Mesendoderm (in vitro differentiated cells): ENCODE measurements around the gene EEF1G.
"Not testable (repeated sequence)": the region's sequence is repeated elsewhere in the genome, so short reads cannot be mapped to it uniquely, and the experiment has no call there.

ENCODE experiments used
- DNase-seq: peaks from one replicate; pipeline ENCODE4 v3.0.0; 2013
- H2AK5ac ChIP-seq: 2 replicates; pipeline ENCODE4 v1.6.1; 2013; ENCODE audit warnings: low read length, inconsistent platforms
- H2BK120ac ChIP-seq: 2 replicates; pipeline ENCODE4 v1.6.1; 2013; ENCODE audit warnings: low read depth, mild to moderate bottlenecking, low read length, moderate library complexity, mixed read lengths
- H2BK15ac ChIP-seq: replicated peaks from 2 replicates; pipeline ENCODE4 v1.6.1; 2013; ENCODE audit warnings: low read depth, mild to moderate bottlenecking, moderate library complexity
- H2BK5ac ChIP-seq: 2 replicates; pipeline ENCODE4 v1.6.1; 2013; ENCODE audit warnings: low read length, inconsistent platforms
- H3K18ac ChIP-seq: 2 replicates; pipeline ENCODE4 v1.6.1; 2013; ENCODE audit warnings: mild to moderate bottlenecking, low read length, mixed read lengths
- H3K23ac ChIP-seq: one replicate; pipeline ENCODE4 v1.6.1; 2013; ENCODE audit warnings: low read length
- H3K27ac ChIP-seq: 2 replicates; pipeline ENCODE4 v1.5.1; 2013; ENCODE audit warnings: low read depth, mild to moderate bottlenecking, inconsistent platforms, low read length, moderate library complexity
- H3K27me3 ChIP-seq: 2 replicates; pipeline ENCODE4 v1.6.1; 2013; ENCODE audit warnings: low read length, control low read depth, mild to moderate bottlenecking, inconsistent platforms; ENCODE audit not compliant: insufficient read depth, poor library complexity
- H3K36me3 ChIP-seq: 2 replicates; pipeline ENCODE4 v1.6.1; 2013; ENCODE audit warnings: low read length, inconsistent platforms; ENCODE audit not compliant: control insufficient read depth, insufficient read depth
- H3K4ac ChIP-seq: one replicate; pipeline ENCODE4 v1.6.1; 2013; ENCODE audit warnings: low read depth, mild to moderate bottlenecking, low read length, moderate library complexity
- H3K4me1 ChIP-seq: 2 replicates; pipeline ENCODE4 v1.6.1; 2013; ENCODE audit warnings: low read depth, low read length, inconsistent platforms; ENCODE audit not compliant: control insufficient read depth
- H3K4me2 ChIP-seq: 2 replicates; pipeline ENCODE4 v1.6.1; 2013; ENCODE audit warnings: low read length
- H3K4me3 ChIP-seq: 2 replicates; pipeline ENCODE4 v1.5.1; 2013; ENCODE audit warnings: mild to moderate bottlenecking, low read length
- H3K56ac ChIP-seq: one replicate; pipeline ENCODE4 v1.6.1; 2013; ENCODE audit warnings: low read length
- H3K79me1 ChIP-seq: 2 replicates; pipeline ENCODE4 v1.6.1; 2013; ENCODE audit warnings: low read length, inconsistent platforms
- H3K79me2 ChIP-seq: 2 replicates; pipeline ENCODE4 v1.6.1; 2013; ENCODE audit warnings: mild to moderate bottlenecking, low read length; ENCODE audit not compliant: control insufficient read depth, insufficient read depth
- H3K9ac ChIP-seq: 2 replicates; pipeline ENCODE4 v1.6.1; 2013; ENCODE audit warnings: low read length, inconsistent platforms
- H4K5ac ChIP-seq: one replicate; pipeline ENCODE4 v1.6.1; 2013; ENCODE audit warnings: low read length
- H4K8ac ChIP-seq: one replicate; pipeline ENCODE4 v1.6.1; 2013; ENCODE audit warnings: low read depth, mild to moderate bottlenecking, control low read depth, low read length, moderate library complexity
- WGBS: extraction: QIAGEN DNeasy Blood & Tissue Kit; methylation state at CpG from one replicate; pipeline ENCODE4 v1.1.7; 2013; ENCODE audit warnings: low lambda C conversion rate, missing lambda C conversion rate; ENCODE audit not compliant: insufficient coverage; ENCODE audit errors: extremely low coverage; 5-methylcytosine and 5-hydroxymethylcytosine counted together

Gene EEF1G

DNA sequence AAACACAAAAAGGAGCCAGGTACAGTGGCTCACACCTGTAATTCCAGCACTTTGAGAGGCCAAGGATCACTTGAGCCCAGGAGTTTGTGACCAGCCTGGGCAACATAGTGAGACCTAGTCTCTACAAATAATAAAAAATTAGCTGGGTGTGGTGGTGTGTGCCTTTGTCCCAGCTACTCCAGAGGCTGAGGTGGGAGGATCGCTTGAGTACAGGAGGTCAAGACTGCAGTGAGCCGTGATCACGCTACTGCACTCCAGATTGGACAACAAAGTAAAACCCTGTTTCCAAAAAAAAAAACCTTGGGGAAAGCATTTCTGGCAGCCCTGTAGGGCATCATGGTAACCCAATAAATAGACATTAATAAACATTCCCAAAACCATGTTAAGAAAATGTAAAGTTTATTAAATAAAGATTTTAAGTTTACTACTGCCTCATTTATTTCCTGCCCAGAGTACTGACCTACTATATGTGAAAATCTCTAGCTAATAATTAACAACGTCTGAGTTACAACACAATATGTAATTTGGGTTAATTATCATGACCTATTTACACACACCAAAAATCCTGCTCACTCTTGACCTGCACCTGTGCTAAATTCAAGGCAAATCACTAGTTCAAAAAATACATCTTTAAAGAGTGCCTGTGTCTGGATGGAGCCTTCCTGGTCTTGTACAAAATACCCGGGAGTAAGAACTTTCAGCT, 8.4 kb downstream of the EEF1G start:
- peaks cover 22% of the 10 kb centered on the region for H3K36me3 ChIP-seq
- no peak overlapping the region for H2AK5ac ChIP-seq
- no peak overlapping the region for H3K4me3 ChIP-seq
- WGBS = no CpG with 5 or more reads among the region's 5 CpGs
- no peak overlapping the region for H2BK120ac ChIP-seq
- no peak overlapping the region for H3K56ac ChIP-seq
- no peak overlapping the region for H3K9ac ChIP-seq
- H3K79me2 ChIP-seq = peaks cover 30% of the 10 kb centered on the region
- H2BK15ac ChIP-seq = no peak overlapping the region
- no peak for DNase-seq
- peaks cover 6% of the 10 kb centered on the region for H3K79me1 ChIP-seq
- no peak overlapping the region for H2BK5ac ChIP-seq
- no peak overlapping the region for H3K27ac ChIP-seq
- no peaks in the 10 kb centered on the region for H3K27me3 ChIP-seq
- H3K4me1 ChIP-seq = peaks cover 2% of the 10 kb centered on the region
- H3K23ac ChIP-seq = no peak overlapping the region
- no peak overlapping the region for H3K4ac ChIP-seq
- no peak overlapping the region for H3K4me2 ChIP-seq
- no peak overlapping the region for H4K5ac ChIP-seq
- H4K8ac ChIP-seq = no peak overlapping the region
- H3K18ac ChIP-seq = no peak overlapping the region

- not testable (repeated sequence) for H4K5ac ChIP-seq, H4K8ac ChIP-seq, H3K56ac ChIP-seq, H2BK5ac ChIP-seq, H3K23ac ChIP-seq, H2BK15ac ChIP-seq, H3K27ac ChIP-seq, H3K27me3 ChIP-seq, H3K4me3 ChIP-seq, H3K9ac ChIP-seq, H3K18ac ChIP-seq, H2AK5ac ChIP-seq, H2BK120ac ChIP-seq, H3K4ac ChIP-seq, H3K4me2 ChIP-seq
- H3K79me2 ChIP-seq = peaks cover 20% of the 10 kb centered on the region
- peaks cover 17% of the 10 kb centered on the region for H3K79me1 ChIP-seq
- peaks cover 30% of the 10 kb centered on the region for H3K36me3 ChIP-seq
- peak; percentile 86 for DNase-seq
- peaks cover 11% of the 10 kb centered on the region for H3K4me1 ChIP-seq
- WGBS = no CpG with 5 or more reads among the region's 3 CpGs
These were observed 11.9 kb downstream of the EEF1G start for GRCh38 chr11:62561677-62562230.

DNA sequence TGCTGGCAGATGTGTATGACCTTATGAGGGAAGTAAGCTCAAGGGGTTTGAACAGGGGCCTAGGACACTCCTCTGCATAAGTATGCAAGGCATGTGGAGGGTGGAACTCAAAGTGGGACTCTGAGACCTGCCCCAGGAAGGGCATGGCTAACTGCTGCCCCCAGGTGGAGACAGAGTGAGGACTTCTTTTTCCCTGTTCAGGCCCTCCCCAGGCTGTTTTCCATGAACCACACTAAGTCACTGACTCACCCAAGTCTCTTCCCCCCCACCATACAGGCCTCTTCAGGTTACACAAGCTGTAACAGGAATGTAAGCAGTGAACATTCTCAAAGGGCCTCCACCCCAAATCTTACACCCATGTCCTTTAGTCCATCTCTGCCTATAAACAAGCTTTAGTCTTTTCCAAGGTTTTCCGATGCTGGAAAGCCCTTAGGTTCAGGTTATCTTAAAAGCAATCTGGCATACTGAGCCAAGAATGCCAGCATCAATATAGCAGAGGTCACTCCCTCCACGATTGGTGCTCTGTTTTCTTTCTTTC, 13.1 kb downstream of the EEF1G start:
- no peak overlapping the region for H2BK5ac ChIP-seq
- WGBS = no CpG with 5 or more reads among the region's 2 CpGs
- H3K27ac ChIP-seq = peak overlapping the region; percentile 7
- peak overlapping the region; percentile 18 for H3K56ac ChIP-seq
- no peak overlapping the region for H3K18ac ChIP-seq
- H2BK120ac ChIP-seq = no peak overlapping the region
- H3K4ac ChIP-seq = no peak overlapping the region
- H3K4me2 ChIP-seq = no peak overlapping the region
- H2AK5ac ChIP-seq = no peak overlapping the region
- H3K4me1 ChIP-seq = peaks cover 16% of the 10 kb centered on the region
- no peak overlapping the region for H4K5ac ChIP-seq
- no peaks in the 10 kb centered on the region for H3K27me3 ChIP-seq
- no peak overlapping the region for H4K8ac ChIP-seq
- DNase-seq = peak; percentile 99
- H3K9ac ChIP-seq = no peak overlapping the region
- no peak overlapping the region for H2BK15ac ChIP-seq
- H3K4me3 ChIP-seq = no peak overlapping the region
- peaks cover 24% of the 10 kb centered on the region for H3K36me3 ChIP-seq
- peaks cover 17% of the 10 kb centered on the region for H3K79me1 ChIP-seq
- no peak overlapping the region for H3K23ac ChIP-seq
- peaks cover 13% of the 10 kb centered on the region for H3K79me2 ChIP-seq

- not testable (repeated sequence) for H3K27me3 ChIP-seq, H3K4me3 ChIP-seq, H2BK120ac ChIP-seq, H3K4ac ChIP-seq, H2AK5ac ChIP-seq, H3K27ac ChIP-seq, H3K56ac ChIP-seq, H3K4me2 ChIP-seq, H4K5ac ChIP-seq, H3K18ac ChIP-seq, H3K79me2 ChIP-seq, H4K8ac ChIP-seq, H3K23ac ChIP-seq, DNase-seq, H3K9ac ChIP-seq, H2BK15ac ChIP-seq, H2BK5ac ChIP-seq
- H3K79me1 ChIP-seq = peaks cover 19% of the 10 kb centered on the region
- WGBS = no CpG with 5 or more reads among the region's 5 CpGs
- peaks cover 19% of the 10 kb centered on the region for H3K4me1 ChIP-seq
- peaks cover 20% of the 10 kb centered on the region for H3K36me3 ChIP-seq
These were observed 14.1 kb downstream of the EEF1G start for GRCh38 chr11:62559626-62560025.

GRCh38 chr11:62559204-62559603, 14.5 kb downstream of the EEF1G start:
- no CpG with 5 or more reads among the region's 8 CpGs for WGBS
- no peak overlapping the region for H3K9ac ChIP-seq
- H2BK15ac ChIP-seq = no peak overlapping the region
- no peak for DNase-seq
- no peak overlapping the region for H2AK5ac ChIP-seq
- H3K18ac ChIP-seq = no peak overlapping the region
- H3K23ac ChIP-seq = no peak overlapping the region
- H3K79me1 ChIP-seq = peaks cover 19% of the 10 kb centered on the region
- no peak overlapping the region for H3K4me3 ChIP-seq
- no peak overlapping the region for H3K27ac ChIP-seq
- no peak overlapping the region for H3K4me2 ChIP-seq
- H3K56ac ChIP-seq = no peak overlapping the region
- H3K4ac ChIP-seq = no peak overlapping the region
- peaks cover 20% of the 10 kb centered on the region for H3K4me1 ChIP-seq
- H2BK120ac ChIP-seq = no peak overlapping the region
- no peak overlapping the region for H4K5ac ChIP-seq
- no peak overlapping the region for H4K8ac ChIP-seq
- no peak overlapping the region for H2BK5ac ChIP-seq
- H3K79me2 ChIP-seq = peaks cover 9% of the 10 kb centered on the region
- peaks cover 20% of the 10 kb centered on the region for H3K36me3 ChIP-seq
- H3K27me3 ChIP-seq = no peaks in the 10 kb centered on the region
